PC-3 (cell line): ENCODE measurements around the gene PTPN1. TPM values are rescaled to one million over a fixed set of nuclear protein-coding genes. Genes with fewer than 3 reads are reported as not detected.

Experiments used
- ATAC-seq: fragments of 200-7000 bp; cut with Tn5 transposase; 2 replicates; pipeline ENCODE4 v1.9.1; 2020; ENCODE audit warnings: mild to moderate bottlenecking, moderate library complexity
- BruUV-seq: library from RNA; stranded (reverse); fragments of 400-500 nt; replicated peaks from 2 replicates; lab custom pipeline; 2021; lab: Mats Ljungman, UMichigan
- CTCF ChIA-PET: fragments of 300-600 bp; sonication (Branson Sonifier 250); formaldehyde crosslinking; loops from one replicate; lab custom pipeline; 2022; ENCODE audit warnings: antibody characterized with exemption; lab: Charles Lee
- POLR2A ChIA-PET: fragments of 300-600 bp; sonication (Branson Sonifier 250); formaldehyde crosslinking; loops from one replicate; lab custom pipeline; 2022; ENCODE audit warnings: antibody characterized with exemption; ENCODE audit not compliant: unreplicated experiment; lab: Charles Lee
- DNase-seq: peaks from one replicate; pipeline ENCODE4 v3.0.0-alpha.2; 2015
- H2AFZ ChIP-seq: fragments of 300-600 bp; sonication (generic); 2 replicates; pipeline ENCODE4 v1.6.0; 2016; ENCODE audit warnings: antibody characterized with exemption, low read length
- H3F3A ChIP-seq: fragments of 300-600 bp; sonication (generic); one replicate; pipeline ENCODE4 v1.6.0; 2017; ENCODE audit warnings: antibody characterized with exemption, low read length, control low read depth, mild to moderate bottlenecking; ENCODE audit not compliant: unreplicated experiment
- H3K27ac ChIP-seq: fragments of 300-600 bp; sonication (generic); 2 replicates; pipeline ENCODE4 v1.5.1; 2016; ENCODE audit warnings: mild to moderate bottlenecking, low read length
- H3K27me3 ChIP-seq: fragments of 300-600 bp; sonication (generic); 2 replicates; pipeline ENCODE4 v1.6.1; 2016; ENCODE audit warnings: low read length, mixed read lengths
- H3K36me3 ChIP-seq: fragments of 300-600 bp; sonication (generic); 2 replicates; pipeline ENCODE4 v1.6.1; 2016; ENCODE audit warnings: low read depth, mixed run types, low read length, mixed read lengths
- H3K4me1 ChIP-seq: fragments of 300-600 bp; sonication (generic); 2 replicates; pipeline ENCODE4 v1.5.1; 2016; ENCODE audit warnings: low read length; ENCODE audit not compliant: insufficient read depth
- H3K4me2 ChIP-seq: fragments of 300-600 bp; sonication (generic); 2 replicates; pipeline ENCODE4 v1.6.0; 2016; ENCODE audit warnings: low read length
- H3K4me3 ChIP-seq: fragments of 300-600 bp; sonication (generic); 2 replicates; pipeline ENCODE4 v1.5.1; 2016; ENCODE audit warnings: mild to moderate bottlenecking, low read length, mixed read lengths
- H3K79me2 ChIP-seq: fragments of 300-600 bp; sonication (generic); 2 replicates; pipeline ENCODE4 v1.6.1; 2017; ENCODE audit warnings: low read length, mixed read lengths
- H3K9ac ChIP-seq: fragments of 300-600 bp; sonication (generic); 2 replicates; pipeline ENCODE4 v1.6.0; 2016; ENCODE audit warnings: mild to moderate bottlenecking, low read length
- H3K9me2 ChIP-seq: fragments of 300-600 bp; sonication (generic); replicated peaks from 2 replicates; pipeline ENCODE4 v1.6.1; 2016; ENCODE audit warnings: mixed run types, low read length, mixed read lengths
- H3K9me3 ChIP-seq: fragments of 300-600 bp; sonication (generic); 2 replicates; pipeline ENCODE4 v1.6.1; 2016; ENCODE audit warnings: low read length, mixed read lengths
- H4K20me1 ChIP-seq: fragments of 300-600 bp; sonication (generic); 2 replicates; pipeline ENCODE4 v1.6.1; 2016; ENCODE audit warnings: low read length, mixed read lengths
- CTCF ChIP-seq: fragments of 300-600 bp; sonication (generic); conservative IDR thresholded peaks from 2 replicates; pipeline ENCODE4 v1.5.1; 2017; ENCODE audit warnings: antibody characterized with exemption, low read depth, mild to moderate bottlenecking, low read length
- EZH2 ChIP-seq: fragments of 300-600 bp; sonication (generic); IDR thresholded peaks from one replicate; pipeline ENCODE4 v1.6.1; 2017; ENCODE audit warnings: antibody characterized with exemption, mild to moderate bottlenecking, low read length; ENCODE audit not compliant: unreplicated experiment
- EZH2phosphoT487 ChIP-seq: fragments of 300-600 bp; sonication (generic); IDR thresholded peaks from 2 replicates; pipeline ENCODE4 v1.6.1; 2018; ENCODE audit warnings: mild to moderate bottlenecking, antibody characterized with exemption, low read length, borderline replicate concordance
- intact Hi-C: fragments of 100-400 bp; cut with micrococcal nuclease; formaldehyde crosslinking; loops from 2 replicates; pipeline ENCODE4 v1.9.0; 2023
- total RNA-seq: library from RNA; depleted of rRNA; stranded (reverse); fragments of >200 nt; gene quantifications from 2 replicates; pipeline ENCODE4 v1.2.3, GENCODE V29; 2014

PTPN1 gene
- total RNA-seq, 1 experiment from 2014 or later: 47.7 TPM

- no peaks in the 10 kb centered on the region for H3K4me1 ChIP-seq
- no peaks in the 10 kb centered on the region for H3K9me2 ChIP-seq
- no peaks in the 10 kb centered on the region for H4K20me1 ChIP-seq
- POLR2A ChIA-PET: no interaction called here
- no peak overlapping the region for H3K4me3 ChIP-seq
- H3F3A ChIP-seq: no peaks in the 10 kb centered on the region
- no TSS peak for BruUV-seq
- no peak for TF ChIP-seq EZH2phosphoT487
- TF ChIP-seq CTCF: no peak
- no peak for TF ChIP-seq EZH2
- H3K27me3 ChIP-seq: no peaks in the 10 kb centered on the region
- CTCF ChIA-PET: no interaction called here
- intact Hi-C loops: no loop called here
- peaks cover 59% of the 10 kb centered on the region for H3K79me2 ChIP-seq
- no peak overlapping the region for H3K4me2 ChIP-seq
- no peak overlapping the region for H3K27ac ChIP-seq
- H3K36me3 ChIP-seq: no peaks in the 10 kb centered on the region; the same call in 1 of the 2 replicates
- H2AFZ ChIP-seq: no peak overlapping the region
- ATAC-seq: no peak
- no peak overlapping the region for H3K9ac ChIP-seq
- H3K9me3 ChIP-seq: no peaks in the 10 kb centered on the region
- no peak for DNase-seq
These were observed 38.2 kb downstream of the PTPN1 start for GRCh38 chr20:50548396-50548795.

DNA sequence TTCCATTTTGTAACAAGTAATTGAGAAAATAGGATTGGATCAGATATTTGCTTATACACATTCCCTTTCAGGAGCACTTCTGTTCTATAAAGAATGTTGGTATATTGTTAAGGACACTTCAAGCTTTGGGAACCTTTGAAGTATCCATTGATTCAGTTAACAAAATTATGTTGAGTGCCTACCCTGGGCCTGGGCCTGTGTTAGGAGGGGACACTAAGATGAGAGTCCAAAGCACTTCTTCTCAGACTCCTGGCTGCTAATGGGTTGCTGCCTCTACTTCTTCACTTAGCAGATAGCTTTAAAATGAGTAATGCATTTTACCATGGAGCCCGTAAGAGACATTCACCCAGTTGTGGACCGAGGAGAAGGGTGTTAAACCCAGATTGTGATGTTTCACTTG is 40.3 kb downstream of the PTPN1 start:
- H3K27me3 ChIP-seq: no peaks in the 10 kb centered on the region
- no peaks in the 10 kb centered on the region for H3F3A ChIP-seq
- no peak overlapping the region for H3K4me2 ChIP-seq
- H3K9me2 ChIP-seq: no peaks in the 10 kb centered on the region
- no peaks in the 10 kb centered on the region for H3K9me3 ChIP-seq
- no peaks in the 10 kb centered on the region for H4K20me1 ChIP-seq
- ATAC-seq (no peak), DNase-seq (no peak)
- no peak overlapping the region for H2AFZ ChIP-seq
- ChIA-PET CTCF (no interaction called here), POLR2A (no interaction called here)
- H3K79me2 ChIP-seq: peaks cover 42% of the 10 kb centered on the region; the same call in 1 of the 2 replicates
- no peak overlapping the region for H3K4me3 ChIP-seq
- no peak for TF ChIP-seq CTCF
- TF ChIP-seq EZH2: no peak
- TF ChIP-seq EZH2phosphoT487: no peak
- BruUV-seq: no TSS peak
- H3K9ac ChIP-seq: no peak overlapping the region
- no peak overlapping the region for H3K27ac ChIP-seq
- no peaks in the 10 kb centered on the region for H3K4me1 ChIP-seq
- no peaks in the 10 kb centered on the region; the same call in 1 of the 2 replicates for H3K36me3 ChIP-seq
- intact Hi-C loops: no loop called here

- Histone ChIP-seq H2AFZ (no peak overlapping the region), H3F3A (no peaks in the 10 kb centered on the region), H3K9me2 (no peaks in the 10 kb centered on the region), H4K20me1 (no peaks in the 10 kb centered on the region), H3K36me3 (no peaks in the 10 kb centered on the region; the same call in 1 of the 2 replicates), H3K4me1 (no peaks in the 10 kb centered on the region), H3K79me2 (peaks cover 34% of the 10 kb centered on the region; the same call in 1 of the 2 replicates), H3K4me2 (no peak overlapping the region), H3K27me3 (no peaks in the 10 kb centered on the region), H3K9ac (no peak overlapping the region), H3K27ac (no peak overlapping the region), H3K4me3 (no peak overlapping the region), H3K9me3 (no peaks in the 10 kb centered on the region)
- ATAC-seq (no peak), DNase-seq (no peak)
- no peak for TF ChIP-seq CTCF
- no peak for TF ChIP-seq EZH2phosphoT487
- TF ChIP-seq EZH2: no peak
- ChIA-PET POLR2A (no interaction called here), CTCF (no interaction called here)
- no TSS peak for BruUV-seq
- intact Hi-C loops: no loop called here
These were observed 41.1 kb downstream of the PTPN1 start for GRCh38 chr20:50551288-50551687.
